SKM-1 treated with dmso at 0.1 percent for 144 hours (cell line): ENCODE measurements around the gene NUS1.
A peak's percentile ranks its signal among the peaks of the same experiment; 100 is the strongest.
"Not testable (repeated sequence)": the region's sequence is repeated elsewhere in the genome, so short reads cannot be mapped to it uniquely, and the experiment has no call there.

Experiments used
- DNase-seq: peaks from one replicate; lab custom pipeline; 2025; ENCODE audit not compliant: unreplicated experiment; lab: John Stamatoyannopoulos, UW

The NUS1 gene

DNA sequence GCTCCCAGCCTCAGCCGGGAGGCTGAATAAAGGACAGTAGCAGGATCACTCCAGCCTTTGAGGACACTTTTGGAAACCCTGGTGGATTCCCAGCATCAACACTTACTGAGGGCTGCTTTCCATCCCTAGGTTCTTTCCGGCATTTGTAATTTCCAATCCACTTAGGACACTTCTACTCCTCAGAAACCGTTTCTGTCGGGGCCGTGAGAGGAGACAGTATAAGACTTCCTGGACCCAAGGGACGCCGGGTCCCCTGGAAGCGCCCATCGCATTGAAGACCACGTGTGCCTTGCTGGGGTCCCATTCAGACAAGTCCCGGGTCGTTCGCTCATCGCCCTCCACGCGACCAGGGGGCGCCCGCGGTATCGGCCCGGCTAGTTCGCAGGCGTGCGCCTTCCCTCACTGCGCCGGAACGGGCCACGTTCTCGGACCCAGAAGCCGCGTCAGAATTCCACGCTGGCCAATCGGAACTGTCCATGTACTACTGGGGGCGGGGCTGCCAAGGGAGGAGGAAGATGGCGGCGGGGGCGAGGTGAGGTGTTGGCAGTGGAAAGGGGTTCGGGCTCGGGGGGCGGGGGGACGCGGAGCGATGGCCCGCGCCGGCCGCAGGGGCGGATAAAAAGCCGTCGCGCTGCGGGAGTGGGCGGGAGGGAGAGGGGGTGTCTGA, at the start of gene NUS1:
TSS of gene NUS1 (plus strand) at position 479 of the 667 bp plus-strand sequence. CDS start 202 bp downstream, outside the sequence.
- DNase-seq, result peak; percentile 91

DNA sequence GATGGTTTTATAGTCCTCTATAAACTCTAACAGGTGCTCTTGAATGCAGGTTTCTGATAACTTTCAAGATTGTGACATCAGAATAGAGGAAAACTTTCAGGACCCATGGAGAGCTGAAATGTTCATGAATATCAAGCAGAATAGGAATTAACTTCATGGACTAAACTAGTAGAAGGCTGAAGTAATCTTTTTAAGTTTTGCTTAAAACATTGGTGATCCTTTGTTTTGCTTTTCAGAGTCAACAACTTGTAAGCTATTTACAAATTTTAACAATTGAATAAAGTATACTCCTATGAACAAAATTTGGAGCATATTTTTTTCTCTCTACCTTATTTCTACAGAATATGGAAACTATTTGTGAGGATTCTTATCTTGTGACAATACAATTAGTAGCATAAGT, 47.7 kb upstream of the NUS1 start:
- no peak for DNase-seq

DNA sequence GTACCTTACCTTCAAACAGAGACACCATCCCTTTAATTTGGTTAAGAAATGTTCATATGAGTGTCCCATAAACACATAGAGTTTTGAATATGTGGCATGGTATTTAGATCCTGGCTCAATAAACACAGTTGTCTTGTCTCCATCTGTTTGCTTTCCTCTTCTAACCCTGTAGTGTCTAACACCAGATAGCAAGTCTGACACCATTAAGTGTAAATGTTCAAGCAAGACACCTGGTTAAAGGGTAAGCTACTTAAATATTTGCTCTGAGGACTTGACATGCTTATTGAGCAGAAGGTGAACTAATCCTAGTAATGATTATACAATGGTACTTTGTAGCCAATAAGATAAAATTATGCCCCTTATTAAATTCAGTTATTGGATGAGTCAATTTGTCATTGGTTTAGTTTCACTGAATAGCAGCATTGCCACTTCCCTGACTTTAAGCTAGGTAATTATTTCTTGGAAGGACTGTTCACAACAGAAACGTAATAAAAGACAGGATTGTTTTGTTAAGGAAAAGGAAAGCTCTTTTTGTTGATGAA, 46.1 kb upstream of the NUS1 start:
- no peak for DNase-seq

DNA sequence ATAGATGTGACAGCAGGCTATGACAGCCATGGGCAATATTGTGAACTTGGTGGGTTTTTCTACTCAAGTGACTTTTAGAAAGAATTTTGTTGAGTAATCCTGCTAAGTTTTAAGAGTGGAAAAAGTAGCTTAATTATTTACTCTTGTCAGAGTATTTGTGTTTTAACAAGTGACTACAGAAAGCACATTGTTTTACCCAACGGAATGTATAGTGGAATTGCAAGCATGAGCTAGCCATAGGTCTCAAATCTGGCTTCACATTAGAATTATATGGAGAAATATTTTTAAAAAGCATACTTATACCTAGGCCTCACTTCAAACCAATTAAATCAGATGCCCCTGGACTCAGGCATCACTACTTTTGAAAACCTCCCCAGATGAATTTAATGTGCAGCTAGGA, 37.5 kb upstream of the NUS1 start:
- no peak for DNase-seq

DNA sequence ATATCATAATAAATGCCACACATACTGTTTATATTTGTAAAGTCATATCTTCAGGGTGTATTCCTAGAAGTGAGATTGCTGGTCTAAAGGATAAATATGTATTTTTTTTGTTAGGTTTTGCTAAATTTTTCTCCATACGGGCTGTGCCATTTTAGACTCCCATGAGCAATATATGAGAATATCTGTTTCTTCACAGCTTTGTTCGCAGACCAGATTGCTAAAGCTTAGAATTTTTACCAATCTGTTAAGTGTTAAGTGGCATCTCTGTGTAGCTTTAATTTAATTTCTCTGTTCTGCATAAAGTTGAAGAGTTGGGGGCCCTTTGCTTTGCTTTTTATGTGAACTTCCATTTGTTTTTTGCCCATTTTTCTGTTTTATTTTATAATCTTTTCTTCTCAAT, 32.3 kb upstream of the NUS1 start:
- no peak for DNase-seq

DNA sequence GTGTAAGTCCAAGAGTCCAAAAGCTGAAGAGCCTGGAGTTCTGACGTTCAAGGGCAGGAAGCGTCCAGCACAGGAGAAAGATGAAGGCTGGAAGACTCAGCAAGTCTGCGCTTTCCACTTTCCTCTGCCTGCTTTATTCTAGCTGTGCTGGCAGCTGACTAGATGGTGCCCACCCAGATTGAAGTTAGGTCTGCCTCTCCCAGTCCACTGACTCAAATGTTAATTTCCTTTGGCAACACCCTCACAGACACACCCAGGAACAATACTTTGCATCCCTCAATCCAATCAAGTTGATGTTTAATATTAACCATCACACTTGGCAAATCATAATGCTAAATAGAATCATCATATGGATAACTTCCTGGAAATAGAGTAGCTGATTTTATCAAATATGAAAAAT, 23.3 kb upstream of the NUS1 start:
- DNase-seq, result not testable (repeated sequence)

DNA sequence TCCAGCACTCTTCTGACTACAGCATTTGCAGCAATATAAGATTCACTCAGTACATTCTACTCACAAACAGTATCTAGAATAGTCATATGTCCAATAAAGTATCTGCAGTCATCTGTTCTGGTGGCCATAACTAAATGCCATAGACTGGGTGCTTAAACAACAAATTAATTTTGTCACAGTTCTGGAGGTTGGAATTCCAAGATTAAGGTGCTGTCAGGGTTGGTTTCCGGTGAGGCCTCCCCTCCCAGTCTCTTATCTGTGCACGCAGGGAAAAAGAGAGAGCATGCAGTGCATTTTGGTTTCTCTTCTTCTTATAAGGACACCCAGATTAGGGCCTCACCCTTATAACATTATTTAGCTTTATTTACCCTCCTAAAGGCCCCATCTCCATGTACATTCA, 21.3 kb upstream of the NUS1 start:
- no peak for DNase-seq

DNA sequence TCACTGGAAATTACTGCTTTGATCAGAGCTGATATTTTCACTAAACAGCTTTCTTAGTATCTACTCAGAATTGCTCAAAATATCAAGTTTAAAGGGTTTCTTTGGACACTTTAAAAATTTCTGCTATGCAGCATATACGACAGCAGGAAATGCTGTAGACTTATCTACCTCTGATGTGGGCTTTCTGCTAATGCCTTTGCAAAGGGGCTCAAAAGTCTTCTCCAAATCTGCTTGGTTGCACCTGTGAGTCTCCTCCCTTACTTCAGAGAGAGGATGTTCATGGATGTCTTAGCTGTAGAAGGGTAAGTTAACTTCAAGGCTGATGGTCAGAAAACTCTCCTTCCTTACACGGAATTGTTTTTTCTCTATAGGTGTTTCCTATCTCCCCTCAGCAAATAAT, 19.9 kb upstream of the NUS1 start:
- DNase-seq, result no peak

DNA sequence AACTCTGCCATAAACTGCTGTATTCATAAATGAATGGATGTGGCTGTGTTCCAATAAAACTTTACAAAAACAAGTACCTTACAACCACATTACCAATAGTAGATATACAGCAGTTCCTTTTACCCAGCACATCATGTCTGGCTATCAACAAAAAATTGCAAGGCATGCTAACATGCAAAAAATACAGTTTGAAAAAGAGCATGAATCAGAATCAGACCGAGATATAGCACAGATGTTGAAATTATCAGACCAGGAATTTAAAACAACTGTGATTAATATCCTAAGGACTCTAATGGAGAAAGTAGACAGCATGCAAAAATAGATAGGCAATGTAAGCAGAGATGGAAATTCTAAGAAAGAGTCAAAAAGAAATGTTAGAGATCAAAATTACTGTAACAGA, 8.4 kb upstream of the NUS1 start:
- no peak for DNase-seq

DNA sequence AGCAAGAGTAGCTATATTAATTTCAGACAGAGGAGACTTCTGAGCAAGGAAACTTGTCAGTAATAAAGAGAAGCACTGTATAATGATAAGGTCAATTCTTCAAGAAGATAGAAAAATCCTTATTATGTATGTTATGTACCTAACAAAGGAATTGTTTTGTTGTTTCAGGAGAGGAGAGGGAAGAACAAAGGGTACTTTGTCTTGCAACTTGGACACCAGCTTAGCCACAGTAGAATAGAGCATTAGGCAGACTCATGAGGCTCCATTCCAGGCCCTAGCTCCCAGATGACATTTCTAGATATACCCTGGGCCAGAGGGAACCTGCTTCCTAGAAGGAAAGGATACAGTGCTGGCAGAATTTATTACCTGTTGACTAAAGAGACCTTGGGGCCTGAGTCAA, 6.5 kb upstream of the NUS1 start:
- no peak for DNase-seq

DNA sequence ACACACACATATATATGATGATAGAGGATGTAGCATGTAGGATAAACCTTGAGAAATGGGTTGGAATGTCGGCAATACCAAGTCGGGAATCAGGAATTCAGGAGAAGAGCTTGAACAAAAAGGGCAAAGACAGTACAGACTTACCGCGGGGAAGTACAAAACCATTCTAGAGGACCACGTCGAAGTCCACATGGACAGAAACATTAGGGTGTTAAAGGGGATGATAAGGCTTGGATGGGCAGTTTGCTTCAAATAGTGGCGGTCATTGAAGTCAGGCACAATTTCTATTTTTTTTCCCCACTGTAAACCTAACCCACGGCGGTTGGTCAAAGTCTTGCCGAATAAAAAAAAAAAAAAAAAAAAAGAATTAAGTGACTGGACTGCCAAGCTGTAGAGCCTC, 766 bp upstream of the NUS1 start:
- DNase-seq, result no peak

DNA sequence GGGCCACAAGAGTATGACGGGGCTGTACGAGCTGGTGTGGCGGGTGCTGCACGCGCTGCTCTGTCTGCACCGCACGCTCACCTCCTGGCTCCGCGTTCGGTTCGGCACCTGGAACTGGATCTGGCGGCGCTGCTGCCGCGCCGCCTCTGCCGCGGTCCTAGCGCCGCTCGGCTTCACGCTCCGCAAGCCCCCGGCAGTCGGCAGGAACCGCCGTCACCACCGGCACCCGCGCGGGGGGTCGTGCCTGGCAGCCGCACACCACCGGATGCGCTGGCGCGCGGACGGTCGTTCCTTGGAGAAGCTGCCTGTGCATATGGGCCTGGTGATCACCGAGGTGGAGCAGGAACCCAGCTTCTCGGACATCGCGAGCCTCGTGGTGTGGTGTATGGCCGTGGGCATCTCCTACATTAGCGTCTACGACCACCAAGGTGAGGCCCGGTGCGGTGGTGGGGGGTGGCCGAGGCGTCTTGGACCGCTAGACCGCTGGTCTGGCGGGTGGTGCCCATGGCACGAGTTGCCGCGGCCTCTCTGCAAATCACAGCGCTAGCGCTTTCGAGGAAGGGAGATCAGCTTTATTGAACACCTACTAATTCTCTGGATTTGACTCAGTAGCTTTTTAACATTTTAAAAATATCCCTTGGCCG, 511 bp downstream of the NUS1 start:
- not testable (repeated sequence) for DNase-seq

DNA sequence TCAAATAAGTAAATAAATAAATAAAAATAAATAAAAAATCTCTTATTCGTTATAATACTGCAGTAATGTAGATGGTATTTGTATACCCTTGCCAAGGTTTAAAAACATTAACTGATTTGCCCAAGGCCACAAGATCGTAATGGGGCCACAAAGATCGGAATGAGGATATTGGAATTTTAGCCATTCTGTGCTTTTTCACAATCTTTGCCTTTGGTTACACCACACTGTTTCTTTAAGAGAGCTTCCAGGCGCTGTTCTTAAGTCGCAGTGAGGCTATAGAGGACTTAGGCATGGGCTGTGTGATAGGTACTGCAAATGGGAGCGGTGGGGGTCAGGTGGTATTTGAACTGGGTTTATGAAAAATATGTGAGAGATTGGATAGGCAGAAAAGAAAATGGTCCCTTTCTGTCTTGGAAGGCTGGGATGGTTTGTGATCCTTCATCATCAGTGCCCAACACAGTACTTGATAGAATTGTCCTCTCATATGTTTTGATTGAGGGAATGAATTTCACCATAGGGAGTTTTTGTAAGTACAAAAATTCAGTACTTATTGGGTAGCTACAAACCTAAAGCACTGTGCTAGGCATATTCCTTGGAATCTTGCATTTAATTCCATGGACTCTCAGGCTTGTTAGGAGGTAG, 1.4 kb downstream of the NUS1 start:
- no peak for DNase-seq

DNA sequence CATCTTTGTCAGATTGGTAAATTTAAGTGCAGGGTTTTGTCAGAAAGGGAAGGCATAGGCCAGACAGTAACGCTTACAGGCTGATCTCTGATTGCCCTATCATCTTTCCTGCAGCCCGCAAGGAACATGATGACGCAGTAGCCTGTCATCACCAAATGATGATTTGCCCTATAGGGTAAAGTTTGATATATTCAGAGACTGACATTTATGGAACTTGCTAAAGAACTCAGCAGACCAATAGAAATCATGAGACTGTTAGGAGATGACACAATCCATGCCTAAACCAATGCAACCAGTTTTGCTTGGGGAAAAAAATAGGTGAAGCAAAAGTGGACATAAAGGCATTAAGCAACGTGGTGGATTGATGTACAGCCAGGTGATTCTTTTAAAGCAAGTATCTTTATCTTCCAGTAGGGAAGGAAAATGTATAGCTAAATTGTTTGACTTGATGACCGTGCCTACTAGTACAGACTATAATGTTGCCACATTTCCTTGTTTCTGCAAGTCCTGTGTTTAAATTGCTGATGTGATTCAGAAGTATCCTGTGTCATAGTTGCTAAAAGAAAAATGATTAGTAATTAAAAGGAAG, 2.4 kb downstream of the NUS1 start:
- DNase-seq, result peak; percentile 8

DNA sequence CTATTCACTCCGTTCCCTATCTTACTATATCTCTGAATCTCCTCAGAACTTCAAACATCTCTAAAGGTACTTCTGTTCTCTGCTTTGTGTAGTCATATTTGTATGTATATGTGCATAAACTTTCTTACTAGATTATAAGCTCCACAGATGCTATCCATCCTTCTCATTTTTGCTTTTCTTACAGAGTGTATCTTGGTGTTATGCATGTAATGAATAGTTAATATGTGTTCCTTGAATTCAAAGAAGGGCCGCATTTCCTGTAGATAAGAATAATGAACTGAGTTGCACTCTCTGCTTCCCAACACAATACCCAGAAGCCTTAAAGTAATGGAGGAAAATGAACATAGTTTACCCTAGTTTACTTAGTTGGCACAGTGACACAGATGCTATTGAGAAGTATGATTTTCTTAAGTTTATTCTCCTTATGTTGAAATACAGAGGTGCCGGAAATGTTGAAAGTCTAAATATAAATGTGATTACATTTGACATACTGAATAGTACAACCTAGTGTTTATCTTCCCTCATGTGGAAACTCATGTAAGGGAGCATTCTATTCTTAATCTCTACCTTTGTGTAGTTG, 6.0 kb downstream of the NUS1 start:
- DNase-seq, result no peak

DNA sequence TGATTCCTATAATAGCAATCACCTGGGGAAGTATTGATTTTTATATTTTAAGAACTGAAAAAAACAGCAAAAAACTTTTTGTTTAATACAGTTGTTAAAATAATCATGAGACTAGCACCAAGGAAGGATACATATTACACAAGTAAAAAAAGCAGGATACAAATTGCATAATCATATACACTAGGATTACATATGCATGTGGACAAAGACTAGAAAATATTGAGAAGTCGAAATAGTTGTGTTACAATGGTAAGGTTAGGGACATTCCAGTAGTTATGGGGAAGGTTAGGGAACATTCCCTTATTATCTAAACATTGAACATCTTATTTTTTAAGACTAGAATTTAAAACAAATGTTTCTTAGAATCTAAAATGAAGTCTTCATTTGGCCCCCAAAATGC, 9.5 kb downstream of the NUS1 start:
- no peak for DNase-seq

DNA sequence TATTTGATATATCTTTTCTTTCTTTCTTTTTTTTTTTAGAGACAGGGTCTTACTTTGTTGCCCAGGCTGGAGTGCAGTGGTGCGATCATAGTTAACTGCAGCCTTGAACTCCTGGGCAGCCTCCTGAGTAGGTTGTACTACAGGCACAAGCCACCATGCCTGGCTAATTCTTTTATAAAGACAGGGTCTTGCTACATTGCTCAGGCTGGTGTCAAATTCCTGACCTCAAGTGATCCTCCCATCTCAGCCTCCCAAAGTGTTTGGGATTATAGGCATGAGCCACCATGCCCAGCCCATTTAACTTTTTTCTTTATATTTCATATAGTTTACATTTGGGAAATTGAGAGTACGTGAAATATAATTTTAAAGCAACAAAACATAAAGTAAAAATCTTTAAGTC, 10.1 kb downstream of the NUS1 start:
- no peak for DNase-seq

DNA sequence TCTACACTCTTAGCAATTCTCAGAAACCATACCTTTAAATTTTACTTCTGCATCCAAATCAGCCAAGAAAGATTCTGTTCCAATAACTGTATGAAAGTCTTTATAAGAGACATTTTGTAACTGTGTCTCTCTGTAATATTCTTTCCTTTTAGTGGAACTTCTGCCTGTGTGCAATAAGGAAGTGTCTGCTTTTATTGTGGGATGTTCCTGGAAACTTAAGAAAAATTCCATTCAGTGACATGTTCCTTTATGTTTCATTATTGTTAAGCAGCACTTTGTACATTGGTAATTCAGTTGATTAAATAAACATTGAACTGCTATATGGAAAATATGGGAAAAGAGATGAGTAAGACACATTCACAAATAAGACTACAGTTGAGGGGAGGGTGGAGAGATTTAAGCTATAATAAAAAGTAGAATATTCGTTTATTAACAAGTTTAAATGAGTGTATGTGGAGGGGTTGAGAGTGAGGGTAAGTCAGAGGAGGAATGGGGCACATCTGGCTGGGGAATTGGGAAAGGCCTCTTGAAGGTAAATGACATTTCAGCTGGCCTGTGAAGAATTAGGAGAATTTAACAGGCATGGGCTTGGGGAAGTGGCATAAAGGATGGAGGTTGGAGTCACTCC, 11.9 kb downstream of the NUS1 start:
- no peak for DNase-seq

DNA sequence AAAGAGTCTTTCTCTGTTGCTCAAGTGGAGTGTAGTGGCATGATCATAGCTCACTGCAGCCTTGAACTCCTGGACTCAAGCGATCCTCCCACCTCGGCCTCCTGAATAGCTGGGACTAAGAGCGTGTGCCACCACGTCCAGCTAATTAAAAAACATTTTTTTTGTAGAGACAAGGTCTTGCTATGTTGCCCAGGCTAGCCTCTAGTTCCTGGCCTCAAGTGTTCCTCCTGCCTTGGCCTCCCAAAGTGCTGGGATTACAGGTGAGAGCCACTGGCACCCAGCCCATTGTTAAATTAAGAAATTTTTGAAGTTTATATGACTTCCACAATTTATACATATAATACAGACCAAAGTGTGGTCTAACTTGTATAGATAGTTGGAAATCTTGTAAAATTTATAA, 14.3 kb downstream of the NUS1 start:
- not testable (repeated sequence) for DNase-seq

DNA sequence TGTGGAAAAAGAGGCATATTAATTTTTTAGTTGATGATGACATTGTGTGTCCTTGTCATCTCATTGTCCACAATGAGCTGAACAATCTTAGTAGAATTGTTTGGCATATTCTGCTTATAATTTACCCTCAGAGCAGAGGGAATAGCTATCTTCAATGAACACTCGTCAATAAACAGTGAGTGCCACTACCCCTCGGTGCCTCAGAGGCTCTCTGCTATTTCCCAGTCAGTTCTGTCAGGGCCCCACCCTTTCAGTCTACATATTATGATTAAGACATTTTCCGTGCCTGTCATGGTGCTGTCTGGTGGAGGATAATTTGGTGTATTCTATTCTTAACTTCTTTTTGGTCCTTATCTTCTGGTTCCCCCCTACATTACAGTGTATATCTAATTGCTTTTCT, 31.2 kb downstream of the NUS1 start:
- no peak for DNase-seq

DNA sequence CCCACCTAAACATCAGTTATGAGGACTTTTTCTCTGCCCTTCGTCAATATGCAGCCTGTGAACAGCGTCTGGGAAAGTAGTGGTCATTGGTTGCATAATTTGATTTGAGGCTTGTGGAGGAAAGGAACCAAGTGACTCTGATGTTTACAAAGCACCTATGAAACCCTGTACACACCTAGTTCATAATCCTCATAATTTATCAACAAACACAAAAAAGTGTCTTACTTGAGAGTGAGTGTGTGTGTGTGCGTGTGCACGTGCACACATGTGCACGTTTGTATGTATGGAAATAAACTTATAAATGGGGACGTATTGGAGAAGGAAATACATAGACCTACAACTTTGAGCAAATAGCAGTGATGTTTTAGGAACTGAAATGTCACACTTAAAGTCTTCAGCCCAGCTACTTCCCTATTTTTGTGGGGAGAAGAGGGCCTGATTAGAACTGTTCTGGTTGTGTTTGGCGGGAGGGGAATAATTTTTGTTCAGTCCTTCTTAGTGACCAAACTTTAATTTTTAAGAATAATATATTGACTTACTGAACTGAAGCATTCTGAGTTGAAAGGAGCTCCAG, 31.8 kb downstream of the NUS1 start:
- DNase-seq, result peak; percentile 9
